Natural killer cell treated with Interleukin-12 subunit alpha and Interleukin-12 subunit beta and Interleukin-15 and Interleukin-18, amount 100 ng/mL, for 72 hours (primary cell): ENCODE measurements around the gene RNGTT. TPM values are rescaled to one million over a fixed set of nuclear protein-coding genes. Genes with fewer than 3 reads are reported as not detected.
A peak's percentile ranks its signal among the peaks of the same experiment; 100 is the strongest.

ENCODE experiments used
- ATAC-seq, 2 donors: fragments of 150-1000 bp; cut with Tn5 transposase in 1 of 2; sonication (Bioruptor Pico), chemical (Tn5 transposase) in 1 of 2; 2 replicates each; pipeline ENCODE4 v1.10.0; 2021
- DNase-seq: peaks from one replicate; pipeline ENCODE4 v3.0.0; 2022; ENCODE audit warnings: low spot score
- H3K27ac Mint-ChIP-seq, 2 donors: 1 replicate in 1 of 2; 2 replicates in 1 of 2; pipeline ENCODE4 v1.8.0; 2022; ENCODE audit warnings: mixed read lengths in 2 of 2, mild to moderate bottlenecking in 1 of 2, moderate library complexity in 1 of 2
- H3K27me3 Mint-ChIP-seq, 2 donors: 1 replicate in 1 of 2; 2 replicates in 1 of 2; pipeline ENCODE4 v1.8.0; 2022; ENCODE audit warnings: mixed read lengths in 2 of 2
- H3K36me3 Mint-ChIP-seq: one replicate; pipeline ENCODE4 v1.8.0; 2022; ENCODE audit warnings: mixed read lengths
- H3K4me1 Mint-ChIP-seq, 2 donors: 1 replicate in 1 of 2; 2 replicates in 1 of 2; pipeline ENCODE4 v1.8.0; 2022; ENCODE audit warnings: low read depth in 2 of 2, mixed read lengths in 2 of 2, mild to moderate bottlenecking in 1 of 2
- H3K4me3 Mint-ChIP-seq: one replicate; pipeline ENCODE4 v1.8.0; 2022; ENCODE audit warnings: mixed read lengths
- H3K9me3 Mint-ChIP-seq: 2 replicates; pipeline ENCODE4 v1.8.0; 2022; ENCODE audit warnings: mixed read lengths
- total RNA-seq, 2 donors: library from RNA; stranded (reverse); gene quantifications; one replicate each; pipeline ENCODE4 v1.2.3, GENCODE V29; 2022

The RNGTT gene
- total RNA-seq, 2 donors from 2014 or later, result 26.9 to 36.4 TPM

DNA sequence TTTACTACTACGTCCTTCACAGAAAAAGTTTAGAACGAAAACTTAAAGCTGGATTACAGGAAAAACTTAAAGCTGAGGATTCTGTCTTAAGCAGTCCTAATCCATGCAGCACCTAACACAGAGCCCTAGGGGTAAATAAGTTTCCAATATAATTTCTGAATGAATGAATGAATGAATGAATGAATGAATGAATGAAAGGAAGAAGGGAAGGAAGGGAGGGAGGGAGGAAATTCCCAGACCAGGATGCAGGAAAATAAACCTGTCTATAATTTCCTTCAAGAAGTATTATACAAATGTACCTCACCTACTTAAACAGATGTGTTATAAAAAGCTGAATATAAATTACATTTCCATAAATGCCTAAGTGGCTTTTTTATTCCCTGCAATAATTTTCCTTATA is 83.4 kb downstream of the RNGTT start:
- Mint-ChIP-seq H3K27me3 (no peaks in the 10 kb centered on the region), H3K36me3 (peaks cover 6% of the 10 kb centered on the region), H3K4me3 (no peak overlapping the region), H3K9me3 (no peaks in the 10 kb centered on the region), H3K4me1 (peaks cover 0 to 2% of the 10 kb centered on the region in 2 donors), H3K27ac (no peak overlapping the region)
- ATAC-seq, result no peak
- DNase-seq, result no peak

DNA sequence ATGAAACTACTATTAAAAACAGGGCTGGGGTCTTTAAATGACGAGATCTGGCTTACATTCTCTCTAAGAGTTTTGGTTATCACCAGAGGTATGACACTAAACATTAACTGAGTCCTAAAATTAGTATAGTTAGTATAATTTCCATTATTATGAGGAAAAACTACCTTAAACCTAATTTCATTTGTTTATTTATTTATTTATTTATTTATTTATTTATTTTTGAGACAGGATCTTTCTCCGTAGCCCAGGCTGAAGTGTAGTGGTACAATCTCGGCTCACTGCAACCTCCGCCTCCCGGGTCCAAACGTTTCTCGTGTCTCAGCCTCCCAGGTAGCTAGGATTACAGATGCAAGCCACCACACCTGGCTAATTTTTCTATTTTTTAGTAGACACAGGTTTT is 85.5 kb downstream of the RNGTT start:
- Mint-ChIP-seq H3K4me3 (no peak overlapping the region), H3K4me1 (peaks cover 0 to 3% of the 10 kb centered on the region in 2 donors), H3K27me3 (no peaks in the 10 kb centered on the region), H3K27ac (no peak overlapping the region), H3K36me3 (peaks cover under 1% of the 10 kb centered on the region), H3K9me3 (no peaks in the 10 kb centered on the region)
- DNase-seq (no peak), ATAC-seq (no peak)

DNA sequence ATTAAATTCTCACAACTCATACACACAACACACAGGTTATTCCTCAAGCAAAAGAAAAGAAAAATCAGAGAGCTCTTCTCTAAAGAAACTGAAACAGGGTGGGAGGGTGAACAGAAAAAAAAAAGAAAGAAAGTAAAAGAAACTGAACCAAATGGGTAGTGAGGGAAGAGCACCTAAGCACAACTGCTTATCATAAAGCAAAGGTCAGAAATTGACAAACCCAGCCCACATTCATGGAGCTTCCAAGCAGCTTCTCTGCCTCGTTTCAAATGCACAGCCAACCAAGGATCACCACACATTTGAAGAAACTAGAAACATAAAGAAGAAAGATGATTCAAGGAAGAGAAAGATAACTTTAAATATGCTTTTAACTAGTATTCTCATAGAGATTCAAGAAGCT is 90.5 kb downstream of the RNGTT start:
- ATAC-seq, result no peak
- H3K4me1 Mint-ChIP-seq, result peaks cover 3% of the 10 kb centered on the region in 2 donors
- DNase-seq, result no peak
- H3K9me3 Mint-ChIP-seq, result no peaks in the 10 kb centered on the region
- peak overlapping the region; percentile 0 to 3 for H3K27ac Mint-ChIP-seq
- no peaks in the 10 kb centered on the region for H3K27me3 Mint-ChIP-seq
- H3K4me3 Mint-ChIP-seq, result no peak overlapping the region
- H3K36me3 Mint-ChIP-seq, result peaks cover 5% of the 10 kb centered on the region

DNA sequence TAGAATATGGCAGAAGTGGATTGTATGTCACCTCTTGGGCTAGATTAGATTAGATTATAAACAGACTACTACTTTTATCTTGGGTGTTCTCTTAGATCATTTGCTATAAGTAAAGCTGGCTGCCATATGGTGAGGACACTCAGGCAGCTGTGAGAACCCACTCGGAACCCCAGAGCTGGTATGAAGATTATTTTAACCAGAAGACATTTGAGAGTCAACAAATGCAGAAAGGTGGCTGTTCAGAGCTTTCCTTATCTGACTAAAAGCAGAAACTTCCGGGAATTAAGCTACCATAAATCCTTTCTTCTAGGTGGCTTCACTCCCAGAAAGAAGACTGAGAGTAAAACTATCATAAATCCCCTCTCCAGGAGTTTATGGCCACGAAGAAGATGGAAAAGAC is 91.9 kb downstream of the RNGTT start:
- no peak overlapping the region for H3K4me3 Mint-ChIP-seq
- ATAC-seq, result no peak
- no peaks in the 10 kb centered on the region for H3K27me3 Mint-ChIP-seq
- peaks cover 5% of the 10 kb centered on the region for H3K36me3 Mint-ChIP-seq
- DNase-seq, result no peak
- H3K4me1 Mint-ChIP-seq, result peaks cover 3% of the 10 kb centered on the region in 2 donors
- no peaks in the 10 kb centered on the region for H3K9me3 Mint-ChIP-seq
- H3K27ac Mint-ChIP-seq, result no peak overlapping the region

DNA sequence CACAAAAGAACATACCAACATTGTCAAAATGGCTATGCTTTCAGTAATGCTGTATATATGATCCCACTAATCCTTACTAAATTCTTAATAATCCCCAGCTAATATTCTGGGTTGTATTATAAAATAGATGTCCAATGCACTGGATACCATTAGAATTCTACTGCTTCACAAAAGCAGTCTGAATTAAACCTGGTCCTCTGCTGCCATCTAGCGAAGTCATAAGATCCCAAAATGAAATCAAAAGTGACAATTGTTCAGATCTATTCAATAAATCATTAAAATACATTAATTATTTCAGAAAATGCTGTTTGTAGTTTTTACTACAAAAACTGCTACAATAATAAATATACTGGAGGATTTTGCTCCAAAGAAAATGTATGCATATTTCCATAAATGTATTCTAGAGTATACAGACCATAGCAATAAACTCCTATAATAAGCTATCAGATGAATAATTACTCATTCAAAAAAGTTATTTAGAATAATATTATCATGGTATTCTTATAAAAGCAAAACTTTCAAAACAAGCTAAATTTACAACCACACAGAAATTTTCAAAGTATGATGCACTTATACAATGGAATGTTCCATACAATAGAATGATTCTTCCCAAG is 92.6 kb downstream of the RNGTT start:
- ATAC-seq (no peak), DNase-seq (no peak)
- Mint-ChIP-seq H3K4me1 (peaks cover 7 to 9% of the 10 kb centered on the region in 2 donors), H3K27me3 (no peaks in the 10 kb centered on the region), H3K36me3 (peaks cover 5% of the 10 kb centered on the region), H3K27ac (no peak overlapping the region), H3K9me3 (no peaks in the 10 kb centered on the region), H3K4me3 (no peak overlapping the region)

DNA sequence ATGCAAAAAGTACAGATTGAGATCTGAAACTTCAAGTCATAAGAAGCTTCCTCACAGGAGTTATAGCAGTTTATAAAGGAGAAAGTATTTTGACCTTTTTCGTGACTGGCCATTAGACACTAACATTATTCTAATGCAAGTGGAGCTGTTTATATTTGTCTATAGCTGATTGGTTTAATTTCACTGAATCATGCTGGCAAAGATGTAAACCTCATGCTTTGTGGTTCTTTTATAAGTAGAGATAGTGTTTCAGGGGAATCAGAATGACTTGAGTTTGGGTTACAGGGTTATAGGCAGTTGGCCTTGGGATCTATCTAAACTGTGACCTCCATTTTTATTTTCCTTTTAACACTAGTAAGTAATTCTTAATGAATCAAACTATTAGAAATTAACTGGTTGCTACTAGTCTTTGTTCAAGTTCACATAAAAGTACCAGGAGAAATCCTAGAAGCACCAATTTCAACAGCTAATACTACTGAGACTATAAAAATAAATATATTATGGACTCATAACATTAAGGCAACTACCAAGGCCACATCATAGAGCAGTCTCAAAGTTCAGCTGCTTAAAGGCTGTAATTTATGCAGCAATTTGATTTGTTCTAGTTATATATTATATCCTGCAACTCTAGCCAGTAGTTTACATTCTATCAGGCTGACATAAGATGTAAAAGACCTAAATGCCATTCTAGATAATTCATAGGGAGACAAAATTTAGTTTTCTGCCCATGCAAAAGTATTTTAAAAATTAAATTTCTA is 94.0 kb downstream of the RNGTT start:
- ATAC-seq (no peak), DNase-seq (no peak)
- H3K36me3 Mint-ChIP-seq, result peaks cover 5% of the 10 kb centered on the region
- H3K9me3 Mint-ChIP-seq, result no peaks in the 10 kb centered on the region
- H3K27ac Mint-ChIP-seq, result no peak overlapping the region
- peaks cover 13 to 20% of the 10 kb centered on the region in 2 donors for H3K4me1 Mint-ChIP-seq
- H3K4me3 Mint-ChIP-seq, result no peak overlapping the region
- H3K27me3 Mint-ChIP-seq, result no peaks in the 10 kb centered on the region

DNA sequence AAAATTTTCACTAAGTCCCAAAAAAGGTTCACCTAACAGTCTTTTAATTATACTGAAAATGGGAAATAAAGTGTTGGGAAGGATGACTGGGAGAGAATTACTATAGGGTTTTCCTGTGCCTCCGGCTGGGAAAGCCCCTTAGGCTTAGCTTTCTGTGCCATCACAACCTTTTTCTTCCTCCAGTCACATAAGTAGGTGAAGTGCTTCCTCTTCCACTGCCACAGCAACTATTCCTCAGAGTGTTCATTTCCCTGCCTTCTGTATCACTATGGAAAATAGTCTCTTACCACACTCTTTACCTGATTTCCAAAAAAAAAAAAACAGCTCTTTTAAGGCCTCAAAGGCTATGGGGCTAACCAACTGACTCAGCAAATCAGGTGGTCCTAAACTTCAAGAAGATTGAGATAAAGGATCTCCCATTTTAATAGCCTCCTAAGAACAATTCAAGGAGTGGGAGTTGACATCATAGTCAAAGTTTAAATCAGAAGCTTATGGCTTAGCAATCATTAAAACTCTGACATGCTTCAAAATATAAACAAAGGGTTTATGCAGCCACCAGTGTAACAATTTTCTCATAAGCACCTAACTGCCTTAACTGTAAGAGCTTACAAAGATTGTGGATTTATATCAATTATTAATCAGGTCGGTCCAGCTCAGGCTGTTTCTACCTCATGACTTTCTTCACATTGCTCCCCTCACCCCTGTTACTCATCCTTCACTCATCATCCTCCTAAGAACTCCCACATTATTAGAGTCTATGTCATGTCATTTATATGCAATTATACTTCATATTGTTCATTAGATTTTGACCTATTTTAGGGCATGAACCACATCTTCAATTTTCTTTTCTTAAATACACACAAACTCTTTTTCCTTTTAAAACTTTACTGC is 95.3 kb downstream of the RNGTT start:
- Mint-ChIP-seq H3K27me3 (no peaks in the 10 kb centered on the region), H3K9me3 (no peaks in the 10 kb centered on the region), H3K4me3 (no peak overlapping the region), H3K4me1 (peaks cover 17 to 28% of the 10 kb centered on the region in 2 donors), H3K36me3 (peaks cover 10% of the 10 kb centered on the region), H3K27ac (no peak overlapping the region)
- no peak for ATAC-seq
- no peak for DNase-seq

DNA sequence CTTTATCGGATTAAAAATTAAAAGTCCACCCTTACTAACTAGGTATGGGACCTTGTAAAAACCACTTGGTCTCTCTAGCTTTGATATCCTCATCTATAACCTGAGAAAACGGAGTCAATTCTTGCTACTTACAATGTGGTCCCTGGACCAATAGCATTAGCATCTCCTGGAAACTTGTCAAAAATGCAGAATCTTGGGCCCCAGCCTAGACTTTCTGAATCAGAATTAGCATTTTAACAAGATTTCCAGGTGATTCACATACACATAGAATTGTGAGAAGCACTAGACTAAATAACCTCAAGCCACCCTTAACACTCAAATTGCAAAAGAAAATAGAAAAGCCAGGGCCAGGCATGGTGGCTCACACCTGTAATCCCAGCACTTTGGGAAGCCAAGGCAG is 96.6 kb downstream of the RNGTT start:
- no peaks in the 10 kb centered on the region for H3K27me3 Mint-ChIP-seq
- no peak overlapping the region for H3K27ac Mint-ChIP-seq
- ATAC-seq, result no peak

DNA sequence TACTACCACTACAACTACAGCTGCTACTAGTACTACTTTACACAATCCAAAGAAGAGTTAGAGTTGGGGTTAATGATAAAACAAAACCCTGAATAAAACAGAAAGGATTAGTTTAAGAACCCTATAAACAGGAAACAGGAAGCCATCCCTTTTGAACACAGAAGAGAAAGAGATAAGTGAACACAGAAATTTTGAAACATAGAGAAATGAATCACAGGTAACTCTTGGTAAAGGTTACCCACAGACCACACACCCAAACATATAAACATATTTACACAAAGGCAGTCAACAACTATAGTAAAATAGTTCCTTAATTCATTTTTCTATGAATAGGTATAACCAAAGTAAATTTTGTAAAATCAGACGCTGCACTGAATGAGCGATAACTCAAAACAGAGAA is 98.1 kb downstream of the RNGTT start:
- Mint-ChIP-seq H3K27ac (peak overlapping the region; percentile 26 to 72), H3K4me1 (peaks cover 17 to 28% of the 10 kb centered on the region in 2 donors), H3K36me3 (peaks cover 6% of the 10 kb centered on the region), H3K4me3 (peak overlapping the region; percentile 8), H3K9me3 (no peaks in the 10 kb centered on the region), H3K27me3 (no peaks in the 10 kb centered on the region)
- ATAC-seq (peak in 1 of 2 donors; percentile 55), DNase-seq (no peak)

More for the DNA sequence above, 96.6 kb downstream of the RNGTT start:
- H3K9me3 Mint-ChIP-seq, result no peaks in the 10 kb centered on the region
- H3K4me3 Mint-ChIP-seq, result no peak overlapping the region
- H3K4me1 Mint-ChIP-seq, result peaks cover 17 to 28% of the 10 kb centered on the region in 2 donors
- peaks cover 6% of the 10 kb centered on the region for H3K36me3 Mint-ChIP-seq
- DNase-seq, result no peak

DNA sequence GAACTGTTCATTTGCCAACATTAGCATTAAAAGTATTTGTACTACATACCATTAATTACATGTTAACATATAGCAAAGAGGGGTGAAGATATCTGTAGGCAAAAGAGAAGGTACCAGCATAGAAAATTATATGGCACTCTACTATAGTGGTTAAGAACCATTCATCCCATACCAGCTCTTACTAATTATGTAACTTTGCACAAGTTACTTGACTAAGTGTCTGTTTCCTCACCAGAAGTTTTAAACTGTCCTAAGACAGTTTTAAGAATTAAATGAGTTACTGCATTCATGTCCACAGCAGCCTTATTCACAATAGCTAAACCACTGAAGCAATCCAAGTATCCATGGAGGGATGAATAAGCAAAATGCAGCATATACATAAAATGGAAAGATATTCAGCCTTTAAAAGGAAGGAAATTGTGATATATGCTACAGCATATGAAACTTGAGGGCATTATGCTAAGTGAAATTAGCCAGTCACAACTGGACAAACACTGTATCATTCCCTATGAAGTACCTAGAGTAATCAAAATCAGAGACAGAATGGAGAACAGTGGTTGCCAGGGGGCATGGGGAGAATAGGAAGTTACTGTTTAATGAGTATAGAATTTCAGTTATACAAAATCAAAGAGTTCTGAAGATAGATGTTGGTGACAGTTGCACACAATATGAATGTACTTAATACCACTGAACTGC is 98.9 kb downstream of the RNGTT start:
- ATAC-seq, result peak; percentile 66 to 89
- H3K27ac Mint-ChIP-seq, result peak overlapping the region; percentile 26 to 72
- peak overlapping the region; percentile 69 for H3K4me3 Mint-ChIP-seq
- H3K36me3 Mint-ChIP-seq, result peaks cover 6% of the 10 kb centered on the region
- H3K27me3 Mint-ChIP-seq, result no peaks in the 10 kb centered on the region
- no peaks in the 10 kb centered on the region for H3K9me3 Mint-ChIP-seq
- no peak for DNase-seq
- peaks cover 18 to 28% of the 10 kb centered on the region in 2 donors for H3K4me1 Mint-ChIP-seq

DNA sequence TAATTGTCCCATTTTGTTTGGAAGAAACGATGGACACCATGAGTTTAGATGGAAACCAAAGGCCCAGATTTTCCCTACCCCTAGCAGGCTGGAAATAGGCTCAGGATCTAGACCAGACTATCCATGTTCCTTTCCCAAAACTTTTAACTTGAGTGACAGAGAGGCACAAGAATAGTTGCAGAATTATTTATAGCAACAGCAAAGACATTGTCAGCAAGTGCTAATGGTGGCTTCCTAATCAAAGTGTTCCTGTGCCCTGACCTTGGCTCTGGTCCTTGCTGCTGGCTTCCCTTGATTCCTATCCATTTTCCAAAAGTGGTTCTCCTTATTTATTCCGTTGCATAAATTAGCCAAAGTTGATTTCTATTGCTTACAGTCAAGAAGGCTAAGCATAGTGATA is 103.1 kb downstream of the RNGTT start:
- DNase-seq (no peak), ATAC-seq (no peak)
- H3K4me1 Mint-ChIP-seq, result peaks cover 17% of the 10 kb centered on the region in 2 donors
- H3K4me3 Mint-ChIP-seq, result no peak overlapping the region
- H3K36me3 Mint-ChIP-seq, result peaks cover 6% of the 10 kb centered on the region
- no peaks in the 10 kb centered on the region for H3K27me3 Mint-ChIP-seq
- H3K27ac Mint-ChIP-seq, result no peak overlapping the region
- H3K9me3 Mint-ChIP-seq, result no peaks in the 10 kb centered on the region

DNA sequence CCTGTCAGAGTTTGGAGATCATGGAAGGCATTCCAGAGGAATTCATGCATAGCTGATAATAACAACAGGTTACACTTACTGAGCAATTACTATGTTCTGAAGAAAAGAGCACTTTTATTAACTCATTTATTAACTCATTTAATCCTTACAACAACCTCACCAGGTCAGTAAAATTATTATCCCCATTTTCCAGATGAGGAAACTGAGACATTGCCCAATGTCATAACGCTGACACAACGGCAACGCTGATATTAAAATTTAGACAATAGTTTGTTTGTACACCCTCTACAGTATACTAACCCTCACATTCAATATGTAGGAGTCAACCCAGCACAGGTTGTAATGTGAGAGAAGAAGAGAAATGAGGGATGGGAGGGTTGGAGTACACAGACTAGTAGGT is 105.0 kb downstream of the RNGTT start:
- peaks cover 0 to 8% of the 10 kb centered on the region in 2 donors for H3K4me1 Mint-ChIP-seq
- no peaks in the 10 kb centered on the region for H3K27me3 Mint-ChIP-seq
- no peak overlapping the region for H3K4me3 Mint-ChIP-seq
- ATAC-seq, result no peak
- DNase-seq, result no peak
- no peaks in the 10 kb centered on the region for H3K9me3 Mint-ChIP-seq
- no peak overlapping the region for H3K27ac Mint-ChIP-seq
- no peaks in the 10 kb centered on the region for H3K36me3 Mint-ChIP-seq

DNA sequence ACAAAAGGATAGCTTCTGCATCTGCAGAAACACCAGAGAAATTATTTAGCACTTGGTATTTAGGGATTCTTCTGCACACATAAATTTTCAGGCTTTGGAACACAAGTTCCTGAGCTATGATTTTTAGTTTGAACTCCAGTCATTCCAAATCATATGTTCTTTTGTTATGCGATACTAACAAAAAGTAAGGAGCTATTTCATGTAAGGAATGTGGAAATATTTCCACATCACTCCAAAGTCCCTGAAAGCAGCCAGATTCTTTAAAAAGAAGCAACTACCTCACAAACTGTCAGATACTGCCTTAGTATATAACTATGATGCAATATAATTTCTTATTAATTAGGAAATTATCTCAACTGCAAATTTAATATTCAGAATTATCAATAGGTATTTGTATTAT is 106.9 kb downstream of the RNGTT start:
- no peak overlapping the region for H3K4me3 Mint-ChIP-seq
- ATAC-seq (no peak), DNase-seq (no peak)
- H3K27me3 Mint-ChIP-seq, result no peaks in the 10 kb centered on the region
- H3K27ac Mint-ChIP-seq, result no peak overlapping the region
- H3K4me1 Mint-ChIP-seq, result peaks cover 0 to 10% of the 10 kb centered on the region in 2 donors
- no peaks in the 10 kb centered on the region for H3K9me3 Mint-ChIP-seq
- H3K36me3 Mint-ChIP-seq, result no peaks in the 10 kb centered on the region
